Measurements from ENCODE around the gene ZNF827.

- TF ChIP-seq POLR2AphosphoS5 (IDR thresholded peaks at IDR 0.05), result no peak
- TF ChIP-seq CTCF (IDR thresholded peaks at IDR 0.05), result no peak
- no peak for TF ChIP-seq EP300 (IDR thresholded peaks at IDR 0.05)
Measured at GRCh38 chr4:145839151-145839550, 99.5 kb downstream of the ZNF827 start.
